GM19438 (cell line): Measurements from ENCODE around the gene WNT6.

Experiments used
- ATAC-seq: cut with Tn5 transposase; IDR thresholded peaks from one replicate; pipeline ENCODE4 v1.9.1; 2021; ENCODE audit warnings: low read depth; ENCODE audit not compliant: unreplicated experiment

Gene WNT6

GRCh38 chr2:218859556-218859987 is at the start of gene WNT6:
Gene WNT6 (plus strand): TSS chr2:218859805. CDS start chr2:218860038, 233 bp downstream.
- ATAC-seq: no peak

GRCh38 chr2:218810256-218810655 is 49.3 kb upstream of the WNT6 start:
- no peak for ATAC-seq

- no peak for ATAC-seq
Measured at GRCh38 chr2:218811382-218811781, 48.2 kb upstream of the WNT6 start.

- no peak for ATAC-seq
Measured at GRCh38 chr2:218812096-218812815, 47.3 kb upstream of the WNT6 start.

GRCh38 chr2:218812861-218813260 is 46.7 kb upstream of the WNT6 start:
- ATAC-seq: no peak

- no peak for ATAC-seq
Measured at GRCh38 chr2:218813771-218814460, 45.7 kb upstream of the WNT6 start.

- ATAC-seq: no peak
Measured at GRCh38 chr2:218814540-218815243, 44.9 kb upstream of the WNT6 start.

GRCh38 chr2:218815244-218815637 is 44.4 kb upstream of the WNT6 start:
- no peak for ATAC-seq

- no peak for ATAC-seq
Measured at GRCh38 chr2:218815649-218816048, 44.0 kb upstream of the WNT6 start.

GRCh38 chr2:218816561-218817011 is 43.0 kb upstream of the WNT6 start:
- no peak for ATAC-seq

- no peak for ATAC-seq
Measured at GRCh38 chr2:218819093-218819492, 40.5 kb upstream of the WNT6 start.

- ATAC-seq: no peak
Measured at GRCh38 chr2:218820746-218821369, 38.7 kb upstream of the WNT6 start.

GRCh38 chr2:218821605-218822211 is 37.9 kb upstream of the WNT6 start:
- no peak for ATAC-seq

GRCh38 chr2:218822622-218823021 is 37.0 kb upstream of the WNT6 start:
- ATAC-seq: no peak

GRCh38 chr2:218823196-218823855 is 36.3 kb upstream of the WNT6 start:
- no peak for ATAC-seq

GRCh38 chr2:218824004-218824403 is 35.6 kb upstream of the WNT6 start:
- ATAC-seq: no peak

GRCh38 chr2:218826791-218827190 is 32.8 kb upstream of the WNT6 start:
- no peak for ATAC-seq

- ATAC-seq: no peak
Measured at GRCh38 chr2:218827701-218828476, 31.7 kb upstream of the WNT6 start.

GRCh38 chr2:218828477-218828778 is 31.2 kb upstream of the WNT6 start:
- ATAC-seq: no peak
